A549 (cell line): Measurements from ENCODE around the gene IRX6. TPM values are rescaled to one million over a fixed set of nuclear protein-coding genes. Genes with fewer than 3 reads are reported as not detected.

Experiments
- ATAC-seq, 2 experiments: fragments of 200-7000 bp in 1 of 2; fragments of >200 bp in 1 of 2; cut with Nextera tagmentation in 1 of 2; cut with Tn5 transposase in 1 of 2; 3 replicates each; pipeline versions ENCODE4 v1.8.0 to v1.9.1; 2018 to 2020; ENCODE audit warnings: mild to moderate bottlenecking in 1 of 2, moderate library complexity in 1 of 2
- CTCF ChIA-PET: fragments of 300-600 bp; sonication (Branson Sonifier 250); formaldehyde crosslinking; extraction: SDS; loops from one replicate; lab custom pipeline; 2021; ENCODE audit warnings: antibody characterized with exemption, inconsistent platforms; lab: Yijun Ruan, JAX
- POLR2A ChIA-PET: fragments of 350-600 bp; formaldehyde crosslinking; extraction: SDS; loops from one replicate; lab custom pipeline; 2021; ENCODE audit warnings: antibody characterized with exemption, inconsistent platforms; lab: Yijun Ruan, JAX
- DNase-seq, 2 experiments: peaks; one replicate each; pipeline versions ENCODE4 v3.0.0 to v3.0.0-alpha.2; 2011 to 2016; ENCODE audit warnings: low read depth in 1 of 2, low spot score in 1 of 2
- FAIRE-seq: peaks from 2 replicates; lab custom pipeline; 2011; peaks lifted over from hg19 to GRCh38; lab: Jason Lieb, UNC
- H3K27ac ChIP-seq, 2 experiments: fragments of >200 bp; sonication (Bioruptor Twin); formaldehyde crosslinking; 3 replicates each; pipeline ENCODE4 v1.5.1; 2016 to 2017
- H3K4me1 ChIP-seq: fragments of >200 bp; sonication (Bioruptor Twin); formaldehyde crosslinking; 3 replicates; pipeline ENCODE4 v1.6.1; 2016
- H3K4me2 ChIP-seq: fragments of >200 bp; sonication (Bioruptor Twin); formaldehyde crosslinking; 3 replicates; pipeline ENCODE4 v1.6.1; 2016
- H3K4me3 ChIP-seq: fragments of >200 bp; sonication (Bioruptor Twin); formaldehyde crosslinking; 3 replicates; pipeline ENCODE4 v1.5.1; 2016
- H3K9me3 ChIP-seq: fragments of >200 bp; sonication (Bioruptor Twin); formaldehyde crosslinking; 3 replicates; pipeline ENCODE4 v1.6.1; 2016
- BHLHE40 ChIP-seq: IDR thresholded peaks from 2 replicates; pipeline ENCODE4 v1.6.1; 2012; ENCODE audit warnings: low read depth, low read length, inconsistent platforms
- CHD2 ChIP-seq: fragments of 150-350 bp; IDR thresholded peaks from 2 replicates; pipeline ENCODE4 v1.6.1; 2014; ENCODE audit warnings: low read length; ENCODE audit not compliant: partially characterized antibody
- E2F6 ChIP-seq: IDR thresholded peaks from 2 replicates; pipeline ENCODE4 v1.6.1; 2012; ENCODE audit warnings: low read depth, borderline replicate concordance
- EHMT2 ChIP-seq: fragments of 200-600 bp; sonication (generic); IDR thresholded peaks from 2 replicates; pipeline ENCODE4 v1.6.1; 2016; ENCODE audit warnings: antibody characterized with exemption, low read depth, mild to moderate bottlenecking, moderate library complexity
- FOSB ChIP-seq: fragments of 250-450 bp; sonication (Bioruptor Pico); IDR thresholded peaks from 2 replicates; pipeline ENCODE4 v1.5.0; 2020; ENCODE audit warnings: mild to moderate bottlenecking, moderate library complexity
- HMGXB4 ChIP-seq: fragments of 250-450 bp; sonication (Bioruptor Pico); IDR thresholded peaks from 2 replicates; pipeline ENCODE4 v1.5.0; 2021; ENCODE audit warnings: mild to moderate bottlenecking, moderate library complexity, borderline replicate concordance
- MAFK ChIP-seq: fragments of 450-650 bp; IDR thresholded peaks from 2 replicates; pipeline ENCODE4 v1.6.1; 2014; ENCODE audit not compliant: partially characterized antibody
- NR3C1 ChIP-seq: fragments of >200 bp; sonication (Bioruptor Twin); formaldehyde crosslinking; IDR thresholded peaks from 3 replicates; pipeline ENCODE4 v1.6.1; 2017
- PBX3 ChIP-seq: IDR thresholded peaks from 2 replicates; pipeline ENCODE4 v1.6.1; 2012
- PHF8 ChIP-seq: fragments of 200-600 bp; sonication (generic); IDR thresholded peaks from 2 replicates; pipeline ENCODE4 v1.6.1; 2016; ENCODE audit warnings: low read depth, mild to moderate bottlenecking, antibody characterized with exemption, moderate library complexity, borderline replicate concordance
- RARB ChIP-seq: fragments of 250-450 bp; sonication (Bioruptor Pico); IDR thresholded peaks from 2 replicates; pipeline ENCODE4 v1.8.0; 2021; ENCODE audit warnings: mild to moderate bottlenecking, moderate library complexity
- RFX5 ChIP-seq: fragments of 450-650 bp; IDR thresholded peaks from 2 replicates; pipeline ENCODE4 v1.7.1; 2014; ENCODE audit warnings: antibody characterized with exemption, mild to moderate bottlenecking, moderate library complexity
- USF2 ChIP-seq: fragments of 450-650 bp; IDR thresholded peaks from 2 replicates; pipeline ENCODE4 v1.6.1; 2014; ENCODE audit warnings: antibody characterized with exemption
- ZFP36 ChIP-seq: fragments of 450-650 bp; IDR thresholded peaks from 2 replicates; pipeline ENCODE4 v1.6.1; 2014; ENCODE audit warnings: borderline replicate concordance; ENCODE audit not compliant: partially characterized antibody
- ZSCAN20 ChIP-seq: fragments of 250-450 bp; sonication (Bioruptor Pico); IDR thresholded peaks from 2 replicates; pipeline ENCODE4 v1.8.0; 2022; ENCODE audit warnings: mild to moderate bottlenecking, moderate library complexity
- WGBS: methylation state at CpG from one replicate; pipeline ENCODE4 v1.1.6; 2017; ENCODE audit errors: missing lambda C conversion rate; 5-methylcytosine and 5-hydroxymethylcytosine counted together
- polyA plus RNA-seq, 4 experiments: library from polyadenylated mRNA; depleted of rRNA in 3 of 4; stranded (reverse); fragments of >200 nt; fragmentation: RNase III in 1 of 4; extraction: RNeasy Plus Mini Kit Qiagen cat#74134 plus additional on column Dnase treatment in 1 of 4; gene quantifications; 2 replicates in 3 of 4; 3 replicates in 1 of 4; pipeline ENCODE4 v1.2.3, GENCODE V29; 2011 to 2017

IRX6 gene
- polyA plus RNA-seq, 2 of the 4 experiments (the other 2 are of a cell fraction) = not detected

GRCh38 chr16:55328611-55329569, 4.9 kb downstream of the IRX6 start:
- Histone ChIP-seq H3K27ac (no peak overlapping the region), H3K4me3 (no peak overlapping the region), H3K4me2 (no peak overlapping the region), H3K9me3 (no peaks in the 10 kb centered on the region), H3K4me1 (peaks cover 2% of the 10 kb centered on the region; the same call in 1 of the 3 replicates)
- no peak for TF ChIP-seq USF2
- no peak for TF ChIP-seq E2F6
- CTCF ChIA-PET = no interaction called here
- FAIRE-seq (no peak), DNase-seq (no peak), ATAC-seq (no peak)
- POLR2A ChIA-PET = no interaction called here
- WGBS = 64% methylated on average over 48 of the region's 55 CpGs

GRCh38 chr16:55329791-55330428, 5.9 kb downstream of the IRX6 start:
- ATAC-seq (no peak), DNase-seq (no peak), FAIRE-seq (no peak)
- TF ChIP-seq PHF8 = no peak
- TF ChIP-seq E2F6 = no peak
- TF ChIP-seq PBX3 = no peak
- no peak for TF ChIP-seq BHLHE40
- no peak for TF ChIP-seq ZSCAN20 (CRISPR knock-in tag)
- TF ChIP-seq CHD2 = no peak
- no peak for TF ChIP-seq HMGXB4
- no peak for TF ChIP-seq RARB (CRISPR knock-in tag)
- TF ChIP-seq ZFP36 = no peak
- TF ChIP-seq NR3C1 = no peak
- no peak for TF ChIP-seq EHMT2
- no peak for TF ChIP-seq MAFK
- no peak for TF ChIP-seq FOSB
- no peak for TF ChIP-seq RFX5
- no peaks in the 10 kb centered on the region for H3K9me3 ChIP-seq
- 59% methylated on average over 8 of the region's 8 CpGs for WGBS
- no peaks in the 10 kb centered on the region for H3K4me1 ChIP-seq
- H3K27ac ChIP-seq = no peak overlapping the region
- H3K4me2 ChIP-seq = no peak overlapping the region
- no peak overlapping the region for H3K4me3 ChIP-seq
- ChIA-PET POLR2A (no interaction called here), CTCF (no interaction called here)
